ENCODE data around the gene ADAMTS2. TPM values are rescaled to one million over a fixed set of nuclear protein-coding genes. Genes with fewer than 3 reads are reported as not detected.

Gene ADAMTS2
- total RNA-seq, 1 donor from 2014 or later, result not detected

GRCh38 chr5:179181988-179182387 lies 163.3 kb downstream of the ADAMTS2 start:
- Mint-ChIP-seq H3K27me3 (peaks cover 17% of the 10 kb centered on the region), H3K9me3 (peaks cover 5% of the 10 kb centered on the region), H3K36me3 (ENCODE audit: low read depth) (no peaks in the 10 kb centered on the region), H3K4me1 (no peaks in the 10 kb centered on the region), H3K4me3 (no peak overlapping the region), H3K27ac (no peak overlapping the region)
- ChIA-PET POLR2A (no interaction called here), CTCF (no interaction called here)
- no peak for ATAC-seq (ENCODE audit: low read depth)
- DNase-seq, result no peak
- intact Hi-C loops (cut with micrococcal nuclease), result no loop called here
- no peak for TF ChIP-seq CTCF (IDR thresholded peaks at IDR 0.05)

GRCh38 chr5:179180921-179181645 lies 164.2 kb downstream of the ADAMTS2 start:
- TF ChIP-seq CTCF (IDR thresholded peaks at IDR 0.05), result no peak
- POLR2A ChIA-PET, result no interaction called here
- H3K4me1 Mint-ChIP-seq, result no peaks in the 10 kb centered on the region

GRCh38 chr5:179180061-179180610 lies 165.1 kb downstream of the ADAMTS2 start:
- ChIA-PET POLR2A (no interaction called here), CTCF (no interaction called here)
- Mint-ChIP-seq H3K4me1 (no peaks in the 10 kb centered on the region), H3K27me3 (peaks cover 18% of the 10 kb centered on the region), H3K36me3 (ENCODE audit: low read depth) (no peaks in the 10 kb centered on the region), H3K27ac (no peak overlapping the region), H3K4me3 (no peak overlapping the region), H3K9me3 (peaks cover 5% of the 10 kb centered on the region)
- intact Hi-C loops (cut with micrococcal nuclease), result no loop called here
- no peak for DNase-seq
- no peak for ATAC-seq (ENCODE audit: low read depth)
- TF ChIP-seq CTCF (IDR thresholded peaks at IDR 0.05), result no peak

More at GRCh38 chr5:179180921-179181645, 164.2 kb downstream of the ADAMTS2 start:
- intact Hi-C loops (cut with micrococcal nuclease), result no loop called here
- Mint-ChIP-seq H3K4me3 (no peak overlapping the region), H3K9me3 (peaks cover 5% of the 10 kb centered on the region), H3K27me3 (peaks cover 19% of the 10 kb centered on the region), H3K27ac (no peak overlapping the region), H3K36me3 (ENCODE audit: low read depth) (no peaks in the 10 kb centered on the region)
- CTCF ChIA-PET, result no interaction called here
- no peak for ATAC-seq (ENCODE audit: low read depth)
- no peak for DNase-seq

- Mint-ChIP-seq H3K9me3 (peaks cover 5% of the 10 kb centered on the region), H3K27me3 (peaks cover 15% of the 10 kb centered on the region), H3K36me3 (ENCODE audit: low read depth) (no peaks in the 10 kb centered on the region), H3K4me3 (no peak overlapping the region), H3K4me1 (no peaks in the 10 kb centered on the region), H3K27ac (no peak overlapping the region)
- CTCF ChIA-PET, result interaction anchor here (1.2 kb wide), 1 partner anchor 10 kb away, joined by 5 read pairs; no protein-coding TSS in a partner anchor
- TF ChIP-seq CTCF (IDR thresholded peaks at IDR 0.05), result no peak
- POLR2A ChIA-PET, result no interaction called here
- DNase-seq (no peak), ATAC-seq (ENCODE audit: low read depth) (no peak)
- intact Hi-C loops (cut with micrococcal nuclease), result no loop called here
Measured at GRCh38 chr5:179177711-179178575, 167.3 kb downstream of the ADAMTS2 start.

Data from activated B cell treated with CpG ODN at 0.5 μM for 24 hours (primary cell).